Upper lobe of left lung (tissue), 6 donors: ENCODE results near the gene HIPK4. TPM values are rescaled to one million over a fixed set of nuclear protein-coding genes. Genes with fewer than 3 reads are reported as not detected.
"Not testable (repeated sequence)": the region's sequence is repeated elsewhere in the genome, so short reads cannot be mapped to it uniquely, and the experiment has no call there.

Experiments
- ATAC-seq, 2 donors: fragments of 200-7000 bp; cut with Tn5 transposase; one replicate each; pipeline ENCODE4 v1.9.1; 2022; ENCODE audit warnings: mild to moderate bottlenecking in 2 of 2, moderate library complexity in 2 of 2; ENCODE audit not compliant: low FRiP score in 2 of 2
- DNase-seq, 2 donors: peaks; one replicate each; pipeline ENCODE4 v3.0.0-alpha.2; 2019 to 2020
- H3K27ac ChIP-seq, 4 donors: fragments of 200-600 bp; sonication (generic); one replicate each; pipeline ENCODE4 v1.5.1; 2016 to 2019
- H3K27me3 ChIP-seq, 4 donors: fragments of 200-600 bp; sonication (generic); one replicate each; pipeline ENCODE4 v1.5.1; 2017 to 2019
- H3K36me3 ChIP-seq, 4 donors: fragments of 200-600 bp; sonication (generic); one replicate each; pipeline ENCODE4 v1.5.1; 2016 to 2019
- H3K4me1 ChIP-seq, 4 donors: fragments of 200-600 bp; sonication (generic); one replicate each; pipeline ENCODE4 v1.5.1; 2018 to 2019
- H3K4me3 ChIP-seq, 4 donors: fragments of 200-600 bp; sonication (generic); one replicate each; pipeline ENCODE4 v1.5.1; 2017 to 2019; ENCODE audit warnings: mild to moderate bottlenecking in 2 of 4, moderate library complexity in 1 of 4
- H3K9me3 ChIP-seq, 4 donors: fragments of 200-600 bp; sonication (generic); one replicate each; pipeline ENCODE4 v1.5.1; 2018 to 2019
- EP300 ChIP-seq, 4 donors: sonication (generic); formaldehyde crosslinking; IDR thresholded peaks; one replicate each; pipeline ENCODE4 v1.5.1; 2017; ENCODE audit warnings: antibody characterized with exemption in 4 of 4, control low read depth in 2 of 4
- POLR2A ChIP-seq, 4 donors: fragments of 450-650 bp; IDR thresholded peaks; one replicate each; pipeline ENCODE4 v1.5.1; 2016 to 2017; ENCODE audit warnings: antibody characterized with exemption in 4 of 4, mild to moderate bottlenecking in 2 of 4
- POLR2AphosphoS5 ChIP-seq, 2 donors: sonication (generic); formaldehyde crosslinking; IDR thresholded peaks; one replicate each; pipeline ENCODE4 v1.5.1; 2017; ENCODE audit warnings: antibody characterized with exemption in 2 of 2
- WGBS, 2 donors: methylation state at CpG; one replicate each; pipeline ENCODE4 v1.1.5; 2017 to 2018; 5-methylcytosine and 5-hydroxymethylcytosine counted together
- total RNA-seq, 6 donors: library from RNA; depleted of rRNA in 4 of 6; stranded (reverse); fragments of >200 nt in 4 of 6; gene quantifications; one replicate each; pipeline versions ENCODE4 v1.1.0 to v1.2.1, GENCODE V29; 2016 to 2021
- TF ChIP-seq, protein P1 (sequence below), 6 experiments: fragments of 450-650 bp in 4 of 6; fragments of 200-600 bp in 2 of 6; sonication (generic) in 2 of 6; IDR thresholded peaks; one replicate each; pipeline ENCODE4 v1.5.1; 2016 to 2019; ENCODE audit warnings: antibody characterized with exemption in 6 of 6
- donor health status: DM: no; HTN: no; CAD: no; lungs with moderate emphysema.
- donor health status: DM: no; HTN: yes; CAD: no; lungs with severe emphysema.

Gene HIPK4
- total RNA-seq, 6 donors from 2014 or later: 0.17 to 1.0 (median 0.46) TPM; not detected in 1

- ATAC-seq (no peak), DNase-seq (no peak)
- no peak overlapping the region for H3K27ac ChIP-seq
- no peaks in the 10 kb centered on the region for H3K27me3 ChIP-seq
- 94 to 95% methylated on average over 6 to 7 of the region's 7 CpGs for WGBS, 2 donors
- no peaks in the 10 kb centered on the region for H3K9me3 ChIP-seq
- H3K4me3 ChIP-seq: no peak overlapping the region
- H3K36me3 ChIP-seq: peaks cover 24 to 93% (median 75%) of the 10 kb centered on the region in 4 donors
- peaks cover 0 to 8% (median 1%) of the 10 kb centered on the region in 4 donors for H3K4me1 ChIP-seq
- no peak for TF ChIP-seq POLR2AphosphoS5 (IDR thresholded peaks at IDR 0.05)
- TF ChIP-seq EP300 (IDR thresholded peaks at IDR 0.05): no peak
- TF ChIP-seq, protein P1, sequence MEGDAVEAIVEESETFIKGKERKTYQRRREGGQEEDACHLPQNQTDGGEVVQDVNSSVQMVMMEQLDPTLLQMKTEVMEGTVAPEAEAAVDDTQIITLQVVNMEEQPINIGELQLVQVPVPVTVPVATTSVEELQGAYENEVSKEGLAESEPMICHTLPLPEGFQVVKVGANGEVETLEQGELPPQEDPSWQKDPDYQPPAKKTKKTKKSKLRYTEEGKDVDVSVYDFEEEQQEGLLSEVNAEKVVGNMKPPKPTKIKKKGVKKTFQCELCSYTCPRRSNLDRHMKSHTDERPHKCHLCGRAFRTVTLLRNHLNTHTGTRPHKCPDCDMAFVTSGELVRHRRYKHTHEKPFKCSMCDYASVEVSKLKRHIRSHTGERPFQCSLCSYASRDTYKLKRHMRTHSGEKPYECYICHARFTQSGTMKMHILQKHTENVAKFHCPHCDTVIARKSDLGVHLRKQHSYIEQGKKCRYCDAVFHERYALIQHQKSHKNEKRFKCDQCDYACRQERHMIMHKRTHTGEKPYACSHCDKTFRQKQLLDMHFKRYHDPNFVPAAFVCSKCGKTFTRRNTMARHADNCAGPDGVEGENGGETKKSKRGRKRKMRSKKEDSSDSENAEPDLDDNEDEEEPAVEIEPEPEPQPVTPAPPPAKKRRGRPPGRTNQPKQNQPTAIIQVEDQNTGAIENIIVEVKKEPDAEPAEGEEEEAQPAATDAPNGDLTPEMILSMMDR (IDR thresholded peaks at IDR 0.05): no peak
- no peak for TF ChIP-seq POLR2A (IDR thresholded peaks at IDR 0.05)
Measured at GRCh38 chr19:40374084-40374483, 15.9 kb downstream of the HIPK4 start.

DNA sequence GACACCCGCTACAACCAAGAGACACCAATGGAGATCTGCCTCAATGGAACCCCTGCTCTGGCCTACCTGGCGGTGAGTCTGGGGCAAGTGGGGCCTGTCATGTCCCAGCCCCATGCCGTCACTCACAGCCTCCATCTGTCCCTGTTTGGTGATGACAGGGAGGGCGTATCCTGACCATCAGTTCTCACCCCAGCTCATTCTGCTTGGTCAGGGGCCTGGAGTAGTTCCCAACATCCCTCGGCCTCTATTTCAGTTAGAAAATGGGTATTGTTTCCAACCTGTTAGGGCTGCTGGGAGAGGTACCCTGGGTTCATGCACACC, 18.2 kb downstream of the HIPK4 start:
- ATAC-seq (no peak), DNase-seq (no peak)
- WGBS, 2 donors: 81 to 97% methylated on average over 3 to 4 of the region's 5 CpGs
- Histone ChIP-seq H3K4me3 (no peak overlapping the region), H3K27me3 (no peaks in the 10 kb centered on the region), H3K9me3 (no peaks in the 10 kb centered on the region), H3K36me3 (peaks cover 24 to 97% (median 70%) of the 10 kb centered on the region in 4 donors), H3K27ac (no peak overlapping the region), H3K4me1 (peaks cover 3 to 18% (median 4%) of the 10 kb centered on the region in 4 donors)
- TF ChIP-seq POLR2AphosphoS5 (IDR thresholded peaks at IDR 0.05): no peak
- no peak for TF ChIP-seq POLR2A (IDR thresholded peaks at IDR 0.05)
- no peak for TF ChIP-seq EP300 (IDR thresholded peaks at IDR 0.05)
- TF ChIP-seq, protein P1 (IDR thresholded peaks at IDR 0.05): no peak

DNA sequence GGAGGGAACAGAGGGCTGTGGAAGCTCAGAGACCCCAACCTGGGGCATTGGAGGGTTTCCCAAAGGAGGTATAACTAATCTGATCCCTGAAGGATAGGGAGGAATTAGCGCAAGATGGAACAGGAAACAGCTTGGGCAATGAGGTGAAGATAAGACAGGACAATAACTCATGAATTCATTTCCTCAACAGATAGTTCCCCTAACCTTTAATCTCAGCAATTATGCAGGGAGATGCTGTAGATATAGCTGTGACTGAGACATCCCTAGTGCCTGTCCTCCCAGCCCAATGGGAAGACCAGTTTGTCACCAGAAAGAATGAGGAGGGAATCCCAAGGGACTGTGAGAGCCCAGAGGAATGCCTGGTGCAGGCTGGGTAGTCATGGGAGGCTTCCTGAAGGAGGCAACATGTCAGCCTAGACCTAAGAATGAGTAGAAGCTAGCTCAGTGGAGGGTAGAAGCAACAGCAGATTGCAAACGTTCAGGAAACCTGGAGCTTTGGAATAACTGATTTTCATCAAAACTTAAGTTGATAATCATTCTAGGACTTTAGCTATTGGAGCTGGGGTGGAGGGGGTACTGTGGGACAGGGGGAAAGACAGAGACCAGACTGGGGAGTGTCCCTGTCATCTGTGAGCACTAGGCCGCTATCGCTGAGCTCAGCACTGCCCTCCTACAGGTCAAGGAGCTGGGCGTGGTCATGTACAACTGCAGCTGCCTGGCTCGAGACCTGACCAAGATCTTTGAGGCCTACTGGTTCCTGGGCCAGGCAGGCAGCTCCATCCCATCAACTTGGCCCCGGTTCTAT, 18.8 kb downstream of the HIPK4 start:
- Histone ChIP-seq H3K27ac (no peak overlapping the region), H3K4me1 (peaks cover 3 to 24% (median 9%) of the 10 kb centered on the region in 4 donors), H3K27me3 (no peaks in the 10 kb centered on the region), H3K4me3 (no peak overlapping the region), H3K9me3 (no peaks in the 10 kb centered on the region), H3K36me3 (peaks cover 19 to 95% (median 72%) of the 10 kb centered on the region in 4 donors)
- DNase-seq: peak in 1 of 2 donors; percentile 36
- 79 to 83% methylated on average over 4 to 6 of the region's 7 CpGs for WGBS, 2 donors
- ATAC-seq: no peak
- TF ChIP-seq EP300 (IDR thresholded peaks at IDR 0.05): no peak
- no peak for TF ChIP-seq POLR2AphosphoS5 (IDR thresholded peaks at IDR 0.05)
- no peak for TF ChIP-seq POLR2A (IDR thresholded peaks at IDR 0.05)
- TF ChIP-seq, protein P1 (IDR thresholded peaks at IDR 0.05): no peak

DNA sequence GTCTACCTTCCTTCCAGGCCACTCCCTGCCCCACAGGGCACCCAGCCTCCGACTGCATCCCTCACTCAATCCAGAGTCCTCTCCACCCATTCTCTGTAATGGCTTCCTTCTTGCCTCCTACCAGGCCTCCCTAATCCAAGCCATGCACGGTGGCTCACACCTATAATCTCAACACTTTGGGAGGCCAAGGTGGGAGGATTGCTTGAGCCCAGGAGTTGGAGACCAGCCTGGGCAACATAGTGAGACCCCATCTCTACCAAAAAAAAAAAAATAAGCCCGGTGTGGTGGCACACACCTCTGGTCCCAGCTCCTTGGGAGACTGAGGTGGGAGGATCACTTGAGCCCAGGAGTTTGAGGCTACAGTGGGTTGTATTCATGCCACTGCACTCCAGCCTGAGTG, 19.7 kb downstream of the HIPK4 start:
- not testable (repeated sequence) for H3K4me3 ChIP-seq, H3K27ac ChIP-seq, H3K27me3 ChIP-seq, H3K9me3 ChIP-seq, ATAC-seq, DNase-seq
- Histone ChIP-seq H3K4me1 (peaks cover 11 to 33% (median 18%) of the 10 kb centered on the region in 4 donors), H3K36me3 (peaks cover 19 to 86% (median 67%) of the 10 kb centered on the region in 4 donors)
- 89 to 95% methylated on average over 3 of the region's 3 CpGs for WGBS, 2 donors

- Histone ChIP-seq H3K4me1 (peaks cover 16 to 38% (median 22%) of the 10 kb centered on the region in 4 donors), H3K4me3 (no peak overlapping the region), H3K27me3 (no peaks in the 10 kb centered on the region), H3K9me3 (no peaks in the 10 kb centered on the region), H3K27ac (no peak overlapping the region), H3K36me3 (peaks cover 18 to 82% (median 63%) of the 10 kb centered on the region in 4 donors)
- DNase-seq: peak in 1 of 2 donors; percentile 70
- TF ChIP-seq POLR2A (IDR thresholded peaks at IDR 0.05) (no peak), EP300 (IDR thresholded peaks at IDR 0.05) (no peak), POLR2AphosphoS5 (IDR thresholded peaks at IDR 0.05) (no peak)
- TF ChIP-seq, protein P1 (IDR thresholded peaks at IDR 0.05): no peak
- WGBS, 2 donors: 84 to 97% methylated on average over 3 to 4 of the region's 12 CpGs
- no peak for ATAC-seq
Measured at GRCh38 chr19:40369797-40370196, 20.2 kb downstream of the HIPK4 start.
